Vagina (tissue), 2 donors: ENCODE results near the gene TAF6.

Source experiments
- CTCF ChIP-seq, 3 experiments: fragments of 450-650 bp in 2 of 3; fragments of 200-600 bp in 1 of 3; sonication (generic) in 1 of 3; IDR thresholded peaks; one replicate each; pipeline ENCODE4 v1.5.1; 2017 to 2019; ENCODE audit warnings: antibody characterized with exemption in 3 of 3, mild to moderate bottlenecking in 2 of 3, moderate library complexity in 2 of 3
- POLR2A ChIP-seq, 2 donors: fragments of 450-650 bp; IDR thresholded peaks; one replicate each; pipeline ENCODE4 v1.6.1; 2017; ENCODE audit warnings: antibody characterized with exemption in 2 of 2, mild to moderate bottlenecking in 2 of 2, moderate library complexity in 2 of 2
- POLR2AphosphoS5 ChIP-seq, 2 donors: sonication (generic); formaldehyde crosslinking; IDR thresholded peaks; one replicate each; pipeline ENCODE4 v1.9.0; 2017; ENCODE audit warnings: antibody characterized with exemption in 2 of 2, mild to moderate bottlenecking in 2 of 2, low read depth in 1 of 2; ENCODE audit not compliant: insufficient read depth in 1 of 2

- TF ChIP-seq CTCF (IDR thresholded peaks at IDR 0.05) (no peak), POLR2A (IDR thresholded peaks at IDR 0.05) (no peak), POLR2AphosphoS5 (IDR thresholded peaks at IDR 0.05; ENCODE audit: insufficient read depth in 1 of 2, low read depth in 1 of 2) (no peak)
These were observed 37.3 kb upstream of the TAF6 start for GRCh38 chr7:100156331-100157068.
